Measurements from ENCODE around the gene GPR50.

Gene GPR50

GRCh38 chrX:151226941-151227340 is 50.6 kb downstream of the GPR50 start:
- no peak for DNase-seq (ENCODE audit: low read depth in 1 of 2, low spot score in 1 of 2)

DNA sequence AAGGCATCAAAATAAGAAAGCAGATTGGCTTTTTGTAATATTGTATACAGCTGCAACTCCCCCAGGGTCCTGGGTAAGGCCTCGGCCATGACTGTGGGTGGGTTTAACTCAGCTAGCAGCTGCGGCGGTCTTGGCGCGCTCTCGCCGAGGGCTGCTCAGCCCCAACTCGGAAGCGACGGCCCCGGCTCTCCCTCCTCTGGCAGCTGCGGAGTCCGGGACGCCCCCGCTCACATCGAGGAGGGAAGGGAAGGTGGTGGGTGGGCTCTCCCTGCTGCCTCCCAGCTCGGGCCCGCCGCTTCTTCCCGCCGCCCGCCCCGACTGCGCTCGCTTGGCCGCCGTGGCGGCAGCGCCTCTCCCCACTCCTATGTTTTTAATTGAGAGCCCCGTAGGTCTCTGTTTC is 51.2 kb downstream of the GPR50 start:
- DNase-seq (ENCODE audit: low read depth in 1 of 2, low spot score in 1 of 2): no peak

DNA sequence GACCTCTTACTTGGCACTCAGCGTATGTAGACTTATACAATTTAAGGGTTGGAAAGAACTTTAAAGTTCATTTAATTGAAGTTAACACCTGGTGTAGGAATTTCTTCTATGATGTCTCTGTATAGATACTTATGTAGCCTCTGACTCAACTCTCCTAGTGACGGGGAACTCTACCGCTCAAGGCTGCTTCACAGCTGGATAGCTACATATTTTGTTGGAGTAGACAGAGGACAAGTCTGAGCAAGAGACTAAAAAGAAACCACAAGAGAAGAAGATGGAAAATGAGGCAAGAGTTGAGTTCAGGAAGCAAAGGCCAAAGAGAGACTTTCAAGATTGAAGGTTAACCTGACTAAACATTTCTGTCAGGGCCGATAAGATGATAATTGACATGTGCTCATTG is 52.6 kb downstream of the GPR50 start:
- no peak for DNase-seq (ENCODE audit: low read depth in 1 of 2, low spot score in 1 of 2)

Measured in activated T-helper 1 cell treated with anti-CD3 and anti-CD28 coated beads, Interleukin-2, amount 50 U/mL, for 16 hours (primary cell).